Measurements from ENCODE around the gene ADGRG2. TPM values are rescaled to one million over a fixed set of nuclear protein-coding genes. Genes with fewer than 3 reads are reported as not detected.

ADGRG2 gene
- total RNA-seq, 4 donors from 2014 or later = 0.28 to 1.5 (median 0.53) TPM; not detected in 1

- no peaks in the 10 kb centered on the region for H3K4me1 ChIP-seq
- no peak overlapping the region for H3K27ac ChIP-seq
- H3K27me3 ChIP-seq = no peaks in the 10 kb centered on the region
- H3K9me3 ChIP-seq = no peaks in the 10 kb centered on the region
- H3K4me3 ChIP-seq = no peak overlapping the region
- no peak for TF ChIP-seq POLR2A (IDR thresholded peaks at IDR 0.05)
- TF ChIP-seq, protein P1, sequence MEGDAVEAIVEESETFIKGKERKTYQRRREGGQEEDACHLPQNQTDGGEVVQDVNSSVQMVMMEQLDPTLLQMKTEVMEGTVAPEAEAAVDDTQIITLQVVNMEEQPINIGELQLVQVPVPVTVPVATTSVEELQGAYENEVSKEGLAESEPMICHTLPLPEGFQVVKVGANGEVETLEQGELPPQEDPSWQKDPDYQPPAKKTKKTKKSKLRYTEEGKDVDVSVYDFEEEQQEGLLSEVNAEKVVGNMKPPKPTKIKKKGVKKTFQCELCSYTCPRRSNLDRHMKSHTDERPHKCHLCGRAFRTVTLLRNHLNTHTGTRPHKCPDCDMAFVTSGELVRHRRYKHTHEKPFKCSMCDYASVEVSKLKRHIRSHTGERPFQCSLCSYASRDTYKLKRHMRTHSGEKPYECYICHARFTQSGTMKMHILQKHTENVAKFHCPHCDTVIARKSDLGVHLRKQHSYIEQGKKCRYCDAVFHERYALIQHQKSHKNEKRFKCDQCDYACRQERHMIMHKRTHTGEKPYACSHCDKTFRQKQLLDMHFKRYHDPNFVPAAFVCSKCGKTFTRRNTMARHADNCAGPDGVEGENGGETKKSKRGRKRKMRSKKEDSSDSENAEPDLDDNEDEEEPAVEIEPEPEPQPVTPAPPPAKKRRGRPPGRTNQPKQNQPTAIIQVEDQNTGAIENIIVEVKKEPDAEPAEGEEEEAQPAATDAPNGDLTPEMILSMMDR (IDR thresholded peaks at IDR 0.05) = no peak
- no peaks in the 10 kb centered on the region for H3K36me3 ChIP-seq
- DNase-seq = no peak
Measured at GRCh38 chrX:19096586-19096985, 25.7 kb downstream of the ADGRG2 start.

DNA sequence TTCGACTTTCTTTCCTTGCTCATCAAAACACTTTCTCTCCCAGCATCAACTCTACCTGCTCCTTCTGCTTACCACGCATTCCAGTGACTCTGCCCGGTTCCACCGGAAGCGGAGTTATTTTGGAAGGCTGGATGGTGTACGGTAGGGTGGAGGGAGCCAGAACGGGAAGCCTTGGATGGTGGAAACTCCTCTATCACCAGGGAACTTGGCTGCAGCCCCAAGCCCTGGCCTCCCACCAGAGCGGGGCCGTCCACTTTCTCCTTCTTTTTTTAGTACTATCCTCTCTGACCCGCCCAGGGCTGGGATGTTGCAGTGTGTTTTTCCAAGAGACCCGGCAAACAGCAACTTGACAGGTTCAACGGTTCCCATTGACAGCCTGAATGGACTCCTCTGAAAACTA lies 27.6 kb downstream of the ADGRG2 start:
- no peak for TF ChIP-seq POLR2A (IDR thresholded peaks at IDR 0.05)
- TF ChIP-seq, protein P1 (IDR thresholded peaks at IDR 0.05) = no peak
- Histone ChIP-seq H3K4me1 (no peaks in the 10 kb centered on the region), H3K36me3 (no peaks in the 10 kb centered on the region), H3K27me3 (no peaks in the 10 kb centered on the region), H3K9me3 (no peaks in the 10 kb centered on the region), H3K27ac (no peak overlapping the region), H3K4me3 (no peak overlapping the region)
- DNase-seq = no peak

DNA sequence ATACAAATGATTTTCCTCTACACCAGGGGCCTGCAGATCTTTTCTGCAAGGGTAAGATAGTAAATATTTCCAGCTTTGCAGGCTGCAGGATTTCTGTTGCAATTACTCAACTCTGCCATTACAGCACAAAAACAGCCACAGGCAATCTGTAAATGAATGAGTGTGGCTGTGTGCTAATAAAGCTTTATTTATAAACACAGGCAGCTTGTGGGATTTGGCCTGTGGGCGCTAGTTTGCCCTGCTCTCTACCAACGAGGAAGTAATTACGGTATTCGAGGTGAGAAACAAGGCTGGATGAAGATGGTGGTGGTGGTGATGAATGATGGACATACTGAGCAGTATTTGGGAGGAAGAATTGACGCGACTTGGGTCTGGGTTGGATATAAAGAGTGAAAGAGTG lies 30.7 kb downstream of the ADGRG2 start:
- H3K4me1 ChIP-seq = no peaks in the 10 kb centered on the region
- no peaks in the 10 kb centered on the region for H3K9me3 ChIP-seq
- H3K27me3 ChIP-seq = no peaks in the 10 kb centered on the region
- H3K4me3 ChIP-seq = no peak overlapping the region
- no peak overlapping the region for H3K27ac ChIP-seq
- no peaks in the 10 kb centered on the region for H3K36me3 ChIP-seq
- DNase-seq = no peak
- TF ChIP-seq, protein P1 (IDR thresholded peaks at IDR 0.05) = no peak
- TF ChIP-seq POLR2A (IDR thresholded peaks at IDR 0.05) = no peak

GRCh38 chrX:19089555-19090040 lies 32.7 kb downstream of the ADGRG2 start:
- no peak overlapping the region for H3K27ac ChIP-seq
- no peaks in the 10 kb centered on the region for H3K27me3 ChIP-seq
- no peak for DNase-seq
- no peak overlapping the region for H3K4me3 ChIP-seq
- TF ChIP-seq POLR2A (IDR thresholded peaks at IDR 0.05) = no peak
- TF ChIP-seq, protein P1 (IDR thresholded peaks at IDR 0.05) = no peak
- H3K9me3 ChIP-seq = no peaks in the 10 kb centered on the region
- no peaks in the 10 kb centered on the region for H3K4me1 ChIP-seq
- no peaks in the 10 kb centered on the region for H3K36me3 ChIP-seq

DNA sequence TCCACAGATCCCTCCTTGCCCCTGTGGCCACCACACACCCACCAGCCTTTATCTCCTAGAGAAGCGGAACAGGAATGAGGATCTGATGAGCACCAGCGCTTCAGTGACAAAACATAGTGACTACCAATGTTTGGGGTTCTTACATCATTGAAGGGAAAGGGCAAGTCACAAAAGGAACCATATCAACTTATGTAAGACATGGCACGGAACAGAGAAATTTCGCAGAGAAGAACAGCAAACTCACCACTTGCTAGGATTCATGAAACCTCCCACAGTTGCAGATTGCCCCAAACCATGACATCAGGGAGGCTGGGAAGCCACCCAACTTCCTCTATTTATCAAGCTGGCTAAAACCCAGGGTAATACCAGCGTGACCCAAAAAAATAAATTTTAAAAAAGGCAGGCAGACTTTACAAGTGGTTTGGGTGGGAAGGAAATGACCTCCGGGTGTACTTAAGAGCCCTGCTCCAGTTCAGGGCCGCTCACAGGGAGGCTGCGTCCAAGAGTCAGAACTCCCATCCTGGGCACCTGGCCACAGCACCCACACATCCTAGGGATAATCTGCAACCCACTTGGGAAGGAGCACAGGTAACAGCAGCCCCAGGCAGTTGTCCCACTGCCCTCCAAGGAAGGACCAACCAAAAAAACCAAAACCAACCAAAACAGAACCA lies 36.0 kb downstream of the ADGRG2 start:
- Histone ChIP-seq H3K4me1 (no peaks in the 10 kb centered on the region), H3K27me3 (no peaks in the 10 kb centered on the region), H3K9me3 (no peaks in the 10 kb centered on the region), H3K27ac (no peak overlapping the region), H3K36me3 (no peaks in the 10 kb centered on the region), H3K4me3 (no peak overlapping the region)
- no peak for DNase-seq
- TF ChIP-seq POLR2A (IDR thresholded peaks at IDR 0.05) = no peak
- TF ChIP-seq, protein P1 (IDR thresholded peaks at IDR 0.05) = no peak

All from Peyer's patch (tissue), 4 donors.